GM19193 (cell line): ENCODE results near the gene SPCS2.

ENCODE experiments used
- POLR2A ChIP-seq: IDR thresholded peaks from 4 replicates; pipeline ENCODE4 v1.6.1; 2011; ENCODE audit not compliant: insufficient read depth, insufficient read length; ENCODE audit errors: extremely low read depth

The SPCS2 gene

DNA sequence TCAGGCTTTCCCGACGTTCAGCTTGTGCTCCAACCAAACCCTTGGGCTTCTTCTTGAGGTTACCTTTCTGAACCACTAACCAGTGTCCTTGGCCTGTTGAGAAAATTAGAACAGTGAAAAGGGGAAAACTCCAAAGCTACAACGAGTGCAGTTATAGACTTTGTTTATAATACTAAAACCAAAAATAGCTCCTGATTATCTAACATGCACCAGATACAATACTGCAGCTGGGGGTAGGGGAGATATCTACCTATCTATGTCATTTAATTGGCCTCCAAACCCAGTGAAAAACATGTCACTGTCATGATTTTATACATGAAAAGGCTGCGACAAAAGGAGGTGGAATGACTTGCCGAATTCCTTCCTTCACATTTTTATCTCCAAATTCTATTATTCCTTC lies 12.1 kb upstream of the SPCS2 start:
- no peak for TF ChIP-seq POLR2A

DNA sequence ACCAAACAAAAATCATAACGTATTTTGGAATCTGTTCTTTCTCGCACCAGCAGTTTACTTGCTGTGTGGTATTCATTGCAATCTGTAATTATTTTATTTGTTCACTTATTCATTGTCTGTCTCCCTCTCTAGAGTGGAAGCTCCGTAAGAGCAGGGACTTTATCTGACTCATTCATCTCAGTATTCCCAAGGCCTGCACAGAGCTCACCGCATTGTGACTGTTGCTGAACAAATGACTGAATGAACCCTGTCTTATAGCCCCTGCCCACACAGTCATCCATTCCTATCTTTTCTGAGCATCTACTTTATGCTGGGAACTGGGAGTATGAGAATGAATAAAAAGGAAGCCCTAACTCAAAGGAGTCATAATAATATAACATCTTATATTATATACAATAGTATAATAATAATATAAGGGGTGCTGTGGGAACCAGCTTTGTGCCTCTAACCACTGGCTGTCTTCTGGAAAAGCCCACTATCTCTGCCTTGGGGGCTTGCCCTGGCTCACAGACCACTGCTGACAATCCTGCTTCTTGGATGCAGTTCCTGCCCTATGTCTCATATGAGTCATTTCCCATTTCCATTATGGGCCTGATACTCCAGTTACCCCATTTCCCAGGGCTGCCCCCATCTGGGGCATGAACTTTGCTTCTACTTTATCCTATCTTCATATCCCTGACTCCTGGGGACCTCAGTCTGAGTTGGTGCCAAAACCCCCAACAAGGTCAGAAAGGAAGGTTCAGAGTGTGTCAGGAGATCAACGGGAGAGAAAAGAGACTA lies 11.2 kb upstream of the SPCS2 start:
- no peak for TF ChIP-seq POLR2A

DNA sequence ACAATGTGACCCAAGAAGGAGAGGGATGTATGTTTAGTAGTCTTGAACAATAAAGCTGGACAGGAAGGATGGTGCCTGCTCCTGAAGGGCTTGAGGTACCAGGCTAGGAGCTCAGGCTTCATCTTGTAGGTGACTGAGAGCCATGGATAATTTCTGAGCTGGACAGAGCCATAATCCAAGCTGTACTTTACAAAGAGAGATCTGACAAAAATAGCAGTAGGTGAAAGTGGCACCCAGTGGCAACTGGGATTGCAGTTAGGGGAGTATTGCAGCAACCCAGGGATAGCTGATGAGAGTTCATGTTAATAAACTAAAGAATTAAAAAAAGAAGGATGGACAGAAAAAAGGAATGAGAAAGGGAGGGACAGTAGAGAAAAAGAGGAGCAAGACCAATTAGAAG lies 7.6 kb upstream of the SPCS2 start:
- TF ChIP-seq POLR2A, result no peak

DNA sequence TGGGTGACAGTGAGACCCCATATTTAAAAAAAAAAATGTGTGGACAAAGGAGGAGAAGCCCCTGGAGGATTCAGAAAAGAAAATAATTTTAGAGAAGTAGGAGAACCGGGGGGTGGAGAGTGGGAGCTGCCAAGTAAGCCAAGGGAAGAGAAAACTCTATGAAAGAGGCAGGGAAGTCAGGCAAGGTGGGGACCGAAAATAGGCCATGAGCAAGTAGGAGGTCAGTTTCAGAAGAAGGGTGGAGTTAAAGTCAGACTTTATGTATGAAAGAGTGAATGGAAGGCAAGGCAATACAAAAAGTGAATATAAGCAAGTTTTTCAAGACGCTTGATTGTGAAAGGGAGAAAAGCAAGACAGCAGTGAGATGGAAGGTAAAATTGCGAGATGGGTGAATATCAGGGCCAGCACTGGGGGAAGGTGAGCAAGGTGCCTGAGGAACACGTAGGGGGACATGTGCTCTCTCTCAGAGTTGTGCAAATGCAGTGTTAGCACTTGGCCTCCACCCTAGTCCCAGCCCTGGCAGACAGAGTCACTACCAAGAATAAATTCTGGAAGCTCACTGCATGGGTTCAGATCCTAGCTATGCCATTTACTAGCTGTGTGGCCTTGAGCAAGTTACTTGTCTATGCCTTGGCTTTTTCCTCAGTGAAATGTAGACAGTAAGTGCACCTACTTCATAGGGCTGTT lies 6.8 kb upstream of the SPCS2 start:
- no peak for TF ChIP-seq POLR2A

DNA sequence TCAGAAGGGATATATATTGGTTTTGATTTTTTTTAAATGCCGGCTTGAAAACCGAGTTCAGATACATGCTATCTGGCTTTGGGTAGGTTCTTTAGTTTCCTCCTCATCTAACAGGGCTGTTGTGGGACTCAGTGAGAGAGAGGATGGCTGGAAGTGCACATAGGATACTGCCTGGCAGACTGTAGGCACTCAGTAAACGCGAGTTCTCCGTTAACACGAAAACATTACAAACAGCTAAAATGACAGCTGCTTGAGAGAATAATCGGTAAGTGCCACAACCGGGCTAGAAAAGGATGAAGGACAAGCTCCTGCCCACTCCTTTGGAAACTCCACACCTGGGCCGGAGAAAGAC lies 544 bp upstream of the SPCS2 start:
- TF ChIP-seq POLR2A, result no peak

DNA sequence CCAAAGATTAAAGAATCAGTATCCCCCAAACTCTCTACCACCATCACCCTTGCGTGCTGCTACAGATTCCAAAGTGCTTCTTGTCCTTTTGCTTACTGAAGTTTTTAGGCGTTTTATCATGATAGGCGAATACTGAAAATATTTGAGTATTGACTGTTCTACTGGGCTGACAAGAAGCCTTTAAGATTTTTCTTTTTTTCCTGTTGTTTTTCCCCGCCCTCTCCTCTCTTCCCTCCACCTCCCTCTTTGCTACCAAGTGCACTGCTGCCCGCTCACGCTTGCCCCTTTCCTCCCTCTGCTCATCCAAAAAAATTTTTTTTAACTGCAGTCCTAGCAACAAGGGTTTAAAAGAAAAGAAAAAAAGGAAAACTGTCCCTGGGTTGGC lies 679 bp downstream of the SPCS2 start:
- no peak for TF ChIP-seq POLR2A

DNA sequence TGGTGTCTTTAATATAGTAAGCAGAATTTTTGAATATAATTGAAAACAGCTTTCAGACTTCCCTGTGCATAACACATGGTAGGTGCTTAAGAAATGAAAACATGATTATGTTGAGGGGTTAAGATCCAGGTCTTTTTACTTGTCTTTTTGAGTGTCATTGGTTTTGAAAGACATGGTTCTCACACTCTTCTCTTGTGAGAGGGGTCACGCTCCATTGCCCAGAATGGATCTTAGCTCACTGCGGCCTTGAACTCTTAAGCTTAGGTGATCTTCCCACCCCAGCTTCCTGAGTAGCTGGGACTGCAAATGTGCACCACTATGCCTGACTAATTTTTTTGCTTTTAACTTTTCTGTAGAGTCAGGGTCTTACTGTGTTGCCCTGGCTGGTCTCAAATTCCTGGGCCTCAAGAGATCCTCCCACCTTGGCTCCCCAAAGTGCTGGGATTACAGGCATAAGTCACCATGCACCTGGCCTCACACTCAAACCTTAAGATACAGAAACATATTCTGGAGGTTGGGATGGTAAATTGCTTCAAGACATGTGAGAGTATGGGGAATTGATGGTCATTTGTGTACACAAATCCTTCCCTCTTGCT lies 1.4 kb downstream of the SPCS2 start:
- no peak for TF ChIP-seq POLR2A

DNA sequence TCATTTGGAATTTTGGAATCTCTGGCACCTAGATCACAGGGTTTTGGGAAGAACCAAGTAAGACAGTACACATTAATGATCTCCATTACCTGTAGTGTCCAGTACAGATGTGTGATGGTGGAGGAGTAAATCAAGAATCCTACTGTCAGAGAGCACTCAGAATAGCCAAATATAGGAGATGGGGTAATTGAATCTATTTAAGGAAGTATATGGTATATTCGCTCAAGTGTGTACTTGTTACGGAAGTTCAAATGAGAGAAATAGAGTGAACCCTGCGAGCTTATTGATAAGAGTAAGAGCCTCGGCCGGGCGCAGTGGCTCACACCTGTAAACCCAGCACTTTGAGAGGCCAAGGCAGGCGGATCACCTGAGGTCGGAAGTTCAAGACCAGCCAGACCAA lies 2.2 kb downstream of the SPCS2 start:
- TF ChIP-seq POLR2A, result no peak

DNA sequence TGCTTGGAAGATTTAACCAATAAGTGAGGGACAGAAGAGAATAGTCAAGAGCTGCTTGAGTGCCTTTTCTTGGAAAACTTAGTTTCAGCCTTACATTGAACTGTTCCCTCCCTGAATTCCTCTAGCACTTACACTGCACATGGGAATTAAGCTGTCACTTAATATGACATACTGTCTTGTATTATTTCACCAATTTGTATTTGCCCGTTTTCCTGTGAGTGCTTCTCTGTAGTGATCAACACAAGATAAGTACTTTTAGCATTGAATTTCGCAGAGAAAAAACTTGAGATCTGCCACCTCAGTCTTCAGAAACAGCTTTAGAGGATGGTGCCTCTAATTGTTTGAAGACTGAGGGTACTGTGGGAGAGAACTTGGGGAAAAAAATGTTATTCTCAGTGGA lies 3.7 kb downstream of the SPCS2 start:
- no peak for TF ChIP-seq POLR2A

DNA sequence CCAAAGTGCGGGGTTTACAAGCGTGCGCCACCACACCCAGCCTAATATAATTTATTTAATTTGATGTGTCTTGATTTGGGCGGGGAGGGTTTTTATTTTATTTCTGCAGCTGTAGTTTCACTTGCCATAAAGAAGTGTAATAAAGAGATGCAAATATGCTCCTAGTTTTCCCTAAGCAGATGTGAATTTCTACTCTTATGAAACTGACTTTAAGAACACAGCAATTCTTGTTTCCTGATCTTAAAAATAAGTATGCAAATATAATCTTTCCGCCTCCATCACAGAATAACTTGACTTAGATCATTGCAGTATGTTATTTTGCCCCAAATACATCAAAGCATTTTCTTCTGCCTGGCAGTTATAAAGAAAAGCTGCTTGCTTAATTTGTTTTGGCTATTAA lies 4.4 kb downstream of the SPCS2 start:
- TF ChIP-seq POLR2A, result no peak

DNA sequence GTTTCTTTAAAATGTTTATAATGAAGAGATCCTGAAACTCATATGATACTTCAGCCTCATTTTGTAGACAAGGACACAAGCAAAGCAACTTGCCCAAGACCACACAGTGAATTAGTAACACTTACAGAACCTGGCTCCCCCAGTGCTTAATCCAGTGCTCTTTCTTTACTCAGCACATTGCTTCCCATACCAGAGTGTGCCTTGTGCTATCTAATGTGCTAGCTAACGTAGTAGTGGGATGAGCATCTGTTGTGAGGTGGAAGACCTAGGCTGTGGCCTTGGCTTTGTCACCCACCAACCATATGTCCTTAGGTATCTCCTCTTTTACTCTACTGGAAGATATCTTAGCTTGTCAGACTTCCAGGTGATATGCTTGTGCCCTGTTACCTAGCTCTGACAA lies 5.1 kb downstream of the SPCS2 start:
- no peak for TF ChIP-seq POLR2A

DNA sequence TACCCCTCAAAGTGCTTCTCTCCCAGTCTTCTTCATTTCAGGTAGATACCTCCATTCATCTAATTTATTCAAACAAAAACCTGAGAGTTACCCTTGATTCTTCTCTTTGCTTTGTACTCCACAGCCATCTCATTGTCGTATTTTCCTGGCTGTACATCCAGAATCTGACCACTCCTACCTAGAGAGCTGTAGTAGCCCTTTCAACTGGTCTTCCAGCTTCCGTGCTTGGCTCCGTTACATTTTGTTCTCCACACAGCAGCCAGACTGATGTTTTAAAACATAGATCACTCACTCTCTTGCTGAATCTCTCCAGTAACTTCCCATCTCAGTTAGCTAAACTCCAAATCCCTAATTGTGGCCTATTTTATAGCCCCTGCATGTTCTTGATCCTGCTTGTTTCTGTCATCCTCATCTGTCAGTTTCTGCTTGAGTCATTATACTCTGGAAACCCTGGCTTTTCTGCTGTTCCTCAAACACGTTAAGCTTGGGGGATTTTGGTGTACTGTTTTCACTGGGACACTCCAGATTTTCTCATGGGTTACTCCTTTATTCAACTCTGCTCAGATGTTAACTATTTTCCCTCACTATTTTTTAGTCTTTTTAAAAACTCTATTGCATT lies 7.4 kb downstream of the SPCS2 start:
- no peak for TF ChIP-seq POLR2A

DNA sequence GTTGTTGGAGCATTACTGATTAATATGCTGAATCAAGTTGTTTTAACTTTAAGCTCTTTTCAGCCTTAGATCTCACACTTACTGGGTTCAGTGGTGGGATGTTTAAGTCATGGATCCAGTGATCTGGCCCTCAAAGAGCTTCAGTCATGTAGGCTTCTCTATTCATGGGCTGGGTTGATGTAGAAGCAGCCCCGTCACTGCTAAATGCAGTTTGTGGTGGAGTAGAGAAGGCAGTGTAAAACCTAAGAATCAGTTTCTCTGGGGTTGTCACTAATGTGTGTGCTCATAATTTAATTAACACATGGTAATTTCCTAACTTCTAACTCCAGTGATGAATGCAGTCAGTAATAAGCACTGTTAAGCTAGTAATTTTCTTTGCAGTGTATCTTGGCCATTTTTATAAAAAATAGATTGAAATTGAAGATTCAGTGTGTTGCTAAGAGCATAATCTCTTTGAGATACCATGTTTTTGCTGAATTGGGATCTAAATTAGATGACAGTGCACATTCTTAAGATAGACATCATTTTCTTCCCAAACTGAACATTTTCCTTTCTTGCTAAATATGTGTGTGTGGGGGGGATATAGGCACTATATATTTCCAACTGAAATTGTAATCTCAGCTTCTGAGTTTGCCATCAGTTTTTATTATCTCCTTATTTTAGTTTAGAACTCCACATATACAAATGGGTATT lies 9.0 kb downstream of the SPCS2 start:
- TF ChIP-seq POLR2A, result no peak

DNA sequence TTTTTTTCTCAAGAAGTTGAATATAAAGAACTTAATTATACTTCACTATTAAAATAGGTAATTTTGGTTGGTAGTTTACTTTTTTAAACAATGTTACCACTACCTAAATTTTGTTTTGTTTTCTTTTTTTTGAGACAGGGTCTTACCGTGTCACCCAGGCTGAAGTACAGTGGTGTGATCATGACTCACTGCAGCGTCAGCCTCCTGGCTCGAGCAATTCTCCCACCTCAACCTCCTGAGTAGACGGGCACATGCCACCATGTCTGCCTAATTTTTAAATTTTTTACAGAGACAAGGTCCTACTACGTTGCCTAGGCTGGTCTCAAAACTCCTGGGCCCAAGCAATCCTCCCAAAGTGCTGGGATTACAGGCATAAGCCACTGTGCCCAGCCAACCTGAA lies 17.6 kb downstream of the SPCS2 start:
- TF ChIP-seq POLR2A, result no peak

DNA sequence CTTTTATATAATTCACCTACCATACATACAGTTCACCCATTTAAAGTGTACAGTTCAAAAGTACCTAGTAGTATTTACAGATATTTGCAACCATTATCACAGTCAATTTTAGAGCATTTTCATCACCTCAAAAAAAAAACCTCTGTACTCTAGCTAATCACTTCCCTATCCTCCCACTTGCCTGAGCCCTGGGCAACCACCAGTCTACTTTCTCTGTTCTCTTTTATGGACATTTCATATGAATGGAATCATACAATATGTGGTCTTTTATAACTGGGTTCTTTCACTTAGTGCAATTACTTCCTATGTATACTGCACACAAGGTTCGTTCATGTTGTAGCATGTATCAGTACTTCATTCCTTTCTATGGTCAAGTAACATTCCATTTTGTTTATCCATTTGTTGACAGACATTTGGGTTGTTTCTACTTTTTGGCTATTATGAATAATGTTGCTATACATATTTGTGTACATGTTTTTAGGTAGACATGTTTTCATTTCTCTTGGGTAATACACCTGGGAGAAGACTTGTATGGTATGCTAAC lies 21.9 kb downstream of the SPCS2 start:
- no peak for TF ChIP-seq POLR2A
